Left renal pelvis (tissue), 4 donors: ENCODE data around the gene SLC22A23. TPM values are rescaled to one million over a fixed set of nuclear protein-coding genes. Genes with fewer than 3 reads are reported as not detected.
"Not testable (repeated sequence)": the region's sequence is repeated elsewhere in the genome, so short reads cannot be mapped to it uniquely, and the experiment has no call there.

Experiments
- DNase-seq, 4 donors: peaks; one replicate each; pipeline ENCODE4 v3.0.0-alpha.2; 2013; ENCODE audit warnings: low read depth in 4 of 4, low spot score in 3 of 4
- polyA plus RNA-seq, 4 donors: library from polyadenylated mRNA; unstranded; fragments of 120-200 nt; gene quantifications; one replicate each; pipeline ENCODE4 v1.2.1, GENCODE V29; 2013; ENCODE audit not compliant: insufficient read length in 4 of 4

SLC22A23 gene
- polyA plus RNA-seq, 4 donors, result 3.3 to 13.7 (median 11.0) TPM

DNA sequence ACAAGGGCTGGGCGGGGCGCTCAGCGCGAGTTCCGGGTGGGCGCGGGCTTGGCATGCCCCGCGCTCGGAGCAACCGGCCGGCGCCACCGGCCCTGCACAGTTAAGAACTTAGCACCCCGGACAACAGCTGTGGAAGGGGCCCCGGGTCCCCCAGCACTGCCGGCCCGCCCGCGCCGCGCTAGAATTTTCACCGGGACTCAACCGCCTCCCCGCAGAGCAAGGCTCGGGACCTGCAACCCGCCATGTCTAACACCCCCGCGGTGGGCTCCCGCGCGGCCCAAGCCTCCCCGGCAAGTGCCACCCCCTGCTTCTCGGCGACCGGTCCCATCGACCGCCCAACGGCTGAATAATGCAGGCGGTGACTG lies 203.3 kb downstream of the SLC22A23 start:
- no peak for DNase-seq

DNA sequence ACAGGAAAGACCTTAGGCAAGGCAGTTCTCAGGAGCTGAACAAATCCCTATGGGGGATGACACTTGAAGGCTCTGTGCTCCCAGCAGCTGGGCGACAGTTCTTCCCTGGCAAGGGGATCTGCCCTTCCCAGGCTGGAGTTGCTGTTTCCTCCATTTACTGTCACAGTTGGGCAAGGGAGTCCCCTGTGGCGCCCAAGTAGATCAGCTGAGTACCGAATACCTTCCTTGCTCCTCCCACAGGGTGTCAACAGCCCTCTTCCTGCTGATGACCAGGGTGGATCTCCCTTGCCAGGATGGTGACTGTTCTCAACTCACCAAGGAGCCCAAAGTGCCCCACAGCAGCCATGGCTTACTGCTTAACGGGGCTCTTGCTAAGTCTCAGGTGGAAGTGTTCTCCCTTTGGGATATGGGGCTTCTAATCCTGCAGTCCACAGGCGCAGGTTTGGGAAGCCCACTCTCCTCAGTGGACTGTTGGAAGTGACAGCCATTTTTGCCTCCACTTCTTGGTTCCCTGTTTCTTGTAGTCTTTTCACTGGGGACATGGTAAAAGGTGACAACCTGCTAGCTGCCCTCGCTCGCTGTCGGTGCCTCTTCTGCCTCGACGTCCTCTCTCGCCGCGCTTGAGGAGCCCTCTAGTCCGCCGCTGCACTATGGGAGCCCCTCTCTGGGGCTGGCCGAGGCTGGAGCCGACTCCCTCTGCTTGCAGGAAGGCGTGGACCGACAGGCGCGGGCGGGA lies 203.8 kb downstream of the SLC22A23 start:
- no peak for DNase-seq

DNA sequence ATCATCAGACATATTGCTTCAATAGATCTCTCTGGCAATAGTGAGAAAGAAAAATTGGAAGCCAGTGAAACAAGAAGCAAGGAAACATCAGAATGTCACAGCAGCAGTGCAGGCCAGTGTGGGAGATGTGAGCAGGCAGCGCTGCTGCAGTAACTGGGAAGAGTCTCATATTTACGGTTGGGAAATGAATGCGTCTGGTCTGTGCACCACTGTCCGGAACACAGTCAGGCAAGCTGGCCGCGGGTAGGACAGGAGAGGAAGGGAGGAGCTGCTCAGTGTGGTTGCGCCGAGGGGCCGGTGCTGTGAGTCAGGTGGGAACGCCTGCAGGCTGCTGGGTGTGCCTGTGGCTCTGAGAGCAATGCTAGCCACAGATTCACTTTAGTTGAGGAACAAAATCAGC lies 204.5 kb downstream of the SLC22A23 start:
- DNase-seq, result no peak

DNA sequence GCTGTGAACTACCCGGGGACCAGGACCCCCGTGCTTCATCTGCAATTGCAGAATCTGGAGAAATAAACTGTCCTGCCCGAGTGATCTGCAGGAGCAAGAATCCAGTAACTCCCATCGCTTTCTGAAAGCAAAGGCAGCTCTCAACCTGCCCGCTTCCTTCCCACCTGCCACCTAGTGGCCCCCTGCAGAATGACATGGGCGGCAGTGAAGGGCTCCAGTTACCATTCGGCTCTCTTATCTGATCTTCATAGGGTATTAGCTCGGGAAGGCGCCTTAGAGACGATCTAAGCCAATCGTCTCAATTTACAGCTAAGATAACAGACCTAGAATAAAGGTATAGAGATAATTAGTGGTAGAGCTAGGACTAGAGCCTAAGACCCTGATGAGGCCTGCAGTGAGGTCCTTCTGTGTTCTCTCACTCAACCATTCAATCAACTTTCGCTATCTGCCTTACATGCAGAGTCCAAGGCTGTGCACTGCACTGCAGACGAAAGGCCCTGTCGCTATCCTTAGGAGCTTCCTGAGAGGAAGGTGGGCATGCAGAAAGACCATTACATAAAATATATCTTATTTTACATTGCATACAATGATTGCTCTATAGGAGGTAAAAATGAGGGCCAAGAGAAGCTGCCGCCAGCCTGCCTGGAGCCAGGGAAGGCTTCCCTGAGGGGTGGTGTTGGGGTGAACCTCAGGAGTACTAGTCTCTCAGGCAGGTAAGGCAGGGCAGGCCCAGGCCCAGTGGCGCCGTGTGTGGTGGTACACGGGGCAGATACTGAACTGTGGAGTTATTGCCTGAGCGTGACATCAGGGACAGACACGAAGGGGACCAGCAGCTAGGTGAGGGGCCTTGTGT lies 205.2 kb downstream of the SLC22A23 start:
- peak in 1 of 4 donors; percentile 59 for DNase-seq

- DNase-seq, result no peak
Measured at GRCh38 chr6:3250231-3250675, 206.6 kb downstream of the SLC22A23 start.

GRCh38 chr6:3249821-3250220 lies 207.0 kb downstream of the SLC22A23 start:
- no peak for DNase-seq

- DNase-seq, result peak in 1 of 4 donors; percentile 47
Measured at GRCh38 chr6:3247255-3248146, 209.3 kb downstream of the SLC22A23 start.

DNA sequence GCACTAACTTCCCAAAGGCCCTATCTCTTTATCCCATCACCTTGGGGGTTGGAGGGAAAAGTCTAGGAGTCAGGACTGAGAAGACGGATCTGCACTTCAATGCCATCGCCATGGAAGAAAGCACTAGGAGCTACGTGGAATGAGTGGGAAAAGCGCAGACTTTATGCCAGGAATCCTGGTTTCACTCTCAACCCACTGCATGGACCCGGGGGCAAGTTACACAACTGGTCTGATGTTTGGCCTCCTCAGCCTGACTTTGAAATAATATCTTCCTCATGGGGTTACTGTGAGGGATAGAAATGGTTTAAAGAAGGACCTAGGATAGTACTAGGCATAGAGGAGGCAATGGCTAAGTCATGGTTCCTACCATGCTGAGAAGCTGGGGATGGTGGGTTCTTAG lies 211.6 kb downstream of the SLC22A23 start:
- no peak for DNase-seq

- DNase-seq, result not testable (repeated sequence)
Measured at GRCh38 chr6:3244832-3245161, 212.1 kb downstream of the SLC22A23 start.

DNA sequence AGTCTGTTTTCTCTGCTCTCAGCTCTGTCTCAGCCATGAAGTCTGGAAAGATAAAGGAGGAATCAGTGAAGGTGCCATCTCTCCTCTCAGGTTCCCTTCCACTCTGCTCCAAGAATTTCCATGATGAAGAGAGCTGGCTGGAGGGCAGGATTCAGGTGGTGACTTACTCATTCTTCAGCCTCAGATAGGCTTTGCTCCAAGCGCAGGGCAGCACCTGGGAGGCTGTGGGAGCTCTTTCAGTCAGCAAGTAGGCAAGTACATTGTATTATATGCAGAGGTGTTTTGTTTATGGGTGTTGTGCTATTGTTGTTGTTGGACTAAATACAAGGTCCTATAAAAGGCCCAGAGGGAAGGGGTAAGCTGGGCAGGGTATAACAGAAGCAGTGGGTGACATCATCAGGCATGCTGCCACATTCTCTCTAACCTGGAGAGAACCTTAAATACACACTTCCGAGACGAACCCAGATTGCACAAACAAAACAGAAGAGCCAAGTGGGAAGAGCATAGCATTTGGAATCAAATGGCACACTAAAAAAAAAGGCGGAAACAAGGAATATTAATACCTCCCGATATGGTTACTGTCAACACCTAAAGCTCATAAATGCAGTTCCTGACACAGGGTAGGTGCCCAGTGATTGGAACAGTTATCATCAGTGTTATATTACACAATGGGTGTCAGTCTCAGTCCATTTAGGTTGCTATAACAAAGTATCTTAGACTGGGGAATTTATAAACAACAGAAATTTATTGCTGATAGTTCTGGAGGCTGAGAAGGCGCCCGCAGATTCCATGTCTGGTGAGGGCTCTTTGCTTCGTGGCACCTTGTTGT lies 212.6 kb downstream of the SLC22A23 start:
- no peak for DNase-seq

GRCh38 chr6:3242768-3243167 lies 214.1 kb downstream of the SLC22A23 start:
- no peak for DNase-seq

GRCh38 chr6:3241745-3242144 lies 215.1 kb downstream of the SLC22A23 start:
- DNase-seq, result not testable (repeated sequence)

DNA sequence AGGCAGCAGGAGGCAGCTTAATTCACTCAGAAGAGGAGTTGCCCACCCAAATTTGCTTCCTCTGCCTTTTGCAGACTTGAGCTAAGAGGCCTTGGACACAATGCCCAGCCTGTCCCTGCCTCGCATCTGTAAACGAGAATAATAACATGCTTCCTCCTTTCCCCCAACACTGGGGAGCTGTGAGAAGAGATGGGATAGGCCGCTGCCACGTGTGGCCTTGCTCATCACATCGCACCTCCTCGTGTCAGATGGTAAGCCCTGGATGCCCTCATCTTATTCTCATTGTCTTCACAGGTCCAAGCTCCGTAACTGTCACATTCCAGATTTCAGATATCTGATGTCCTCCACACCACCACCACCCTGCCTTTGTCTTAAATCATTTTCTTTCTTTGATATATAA lies 216.3 kb downstream of the SLC22A23 start:
- no peak for DNase-seq

- DNase-seq, result no peak
Measured at GRCh38 chr6:3239110-3239830, 217.6 kb downstream of the SLC22A23 start.

- DNase-seq, result no peak
Measured at GRCh38 chr6:3237761-3238662, 218.8 kb downstream of the SLC22A23 start.

GRCh38 chr6:3236005-3236404 lies 220.8 kb downstream of the SLC22A23 start:
- no peak for DNase-seq

DNA sequence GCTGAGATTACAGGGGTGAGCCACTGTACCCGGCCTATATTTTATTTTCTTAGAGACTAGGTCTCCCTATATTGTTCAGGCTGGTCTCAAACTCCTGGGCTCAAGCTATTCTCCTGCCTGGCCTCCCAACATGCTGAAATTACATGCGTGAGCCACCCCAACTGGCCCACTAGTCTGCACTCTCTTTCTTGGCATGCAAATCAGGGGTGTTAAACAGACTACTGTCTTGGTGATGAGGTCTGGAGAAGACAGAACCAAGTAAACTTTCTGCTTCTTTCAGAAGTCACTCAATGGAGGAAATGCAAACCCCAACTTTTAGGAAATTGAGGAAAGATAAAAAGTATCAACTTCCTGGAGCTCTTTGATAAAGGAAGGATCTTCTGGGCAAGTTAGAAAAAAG lies 221.4 kb downstream of the SLC22A23 start:
- DNase-seq, result no peak

DNA sequence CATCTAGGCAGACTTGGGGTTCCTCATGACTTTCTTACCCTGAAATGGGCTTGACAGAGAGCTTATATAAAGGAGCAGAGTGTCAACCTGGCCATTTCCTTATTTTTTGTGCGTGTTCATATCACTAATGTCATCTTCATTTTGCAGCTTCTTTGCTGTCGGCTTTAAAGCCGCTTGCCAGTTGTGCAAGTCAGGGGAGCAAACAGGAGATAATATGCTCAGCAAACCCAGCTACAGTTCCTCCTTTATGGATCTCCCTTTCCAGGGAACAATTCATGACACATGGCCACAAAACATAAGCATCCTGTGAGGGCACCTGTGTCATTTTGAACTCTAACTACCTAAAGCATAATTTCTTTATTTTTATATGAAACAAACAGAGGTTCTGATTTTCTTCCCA lies 222.9 kb downstream of the SLC22A23 start:
- no peak for DNase-seq
